LNCaP clone FGC (cell line): ENCODE results near the gene GPATCH3.

Experiments used
- DNase-seq: peaks from one replicate; pipeline ENCODE4 v3.0.0-alpha.2; 2011; ENCODE audit warnings: low read depth
- H3K4me3 ChIP-seq: 2 replicates; pipeline ENCODE4 v1.5.1; 2011; ENCODE audit warnings: mild to moderate bottlenecking, low read depth, low read length, control low read depth
- CTCF ChIP-seq: IDR thresholded peaks from 2 replicates; pipeline ENCODE4 v1.5.1; 2012; ENCODE audit warnings: mild to moderate bottlenecking; ENCODE audit not compliant: control insufficient read depth, insufficient read depth; ENCODE audit errors: extremely low read depth

Gene GPATCH3

GRCh38 chr1:26858891-26859640 lies 41.2 kb downstream of the GPATCH3 start:
- no peak for TF ChIP-seq CTCF
- H3K4me3 ChIP-seq: no peak overlapping the region
- no peak for DNase-seq

- no peak overlapping the region for H3K4me3 ChIP-seq
- no peak for DNase-seq
- no peak for TF ChIP-seq CTCF
These were observed 42.1 kb downstream of the GPATCH3 start for GRCh38 chr1:26858160-26858559.

GRCh38 chr1:26857473-26858060 lies 42.7 kb downstream of the GPATCH3 start:
- DNase-seq: no peak
- no peak overlapping the region for H3K4me3 ChIP-seq
- no peak for TF ChIP-seq CTCF

- DNase-seq: no peak
- no peak for TF ChIP-seq CTCF
- no peak overlapping the region for H3K4me3 ChIP-seq
These were observed 43.4 kb downstream of the GPATCH3 start for GRCh38 chr1:26856604-26857469.

- DNase-seq: no peak
- H3K4me3 ChIP-seq: no peak overlapping the region
- TF ChIP-seq CTCF: no peak
These were observed 44.1 kb downstream of the GPATCH3 start for GRCh38 chr1:26856181-26856580.

GRCh38 chr1:26855636-26856035 lies 44.6 kb downstream of the GPATCH3 start:
- H3K4me3 ChIP-seq: no peak overlapping the region
- no peak for DNase-seq
- no peak for TF ChIP-seq CTCF
